ENCODE results near the gene LKAAEAR1. TPM values are rescaled to one million over a fixed set of nuclear protein-coding genes. Genes with fewer than 3 reads are reported as not detected.
A peak's percentile ranks its signal among the peaks of the same experiment; 100 is the strongest.

LKAAEAR1 gene
- total and polyA plus RNA-seq, 2 of the 13 experiments (the other 11 are each of a cell fraction or from before 2014, with no cell fraction given), result not detected

- TF ChIP-seq TFDP2 (CRISPR knock-in tag; IDR thresholded peaks at IDR 0.05) (no peak), SNAPC4 (CRISPR knock-in tag; IDR thresholded peaks at IDR 0.05) (no peak), AGO2 (optimal IDR thresholded peaks at IDR 0.05; ENCODE audit: low read depth, low read length) (peak; percentile 64), NFKB2 (CRISPR knock-in tag; IDR thresholded peaks at IDR 0.05; ENCODE audit: borderline replicate concordance) (0 out of 2 replicates have a peak, but pooled peaks have one; percentile 26), ZNF574 (CRISPR knock-in tag; IDR thresholded peaks at IDR 0.05) (0 out of 2 replicates have a peak, but pooled peaks have one; percentile 15), IRX3 (CRISPR knock-in tag; IDR thresholded peaks at IDR 0.05; ENCODE audit: borderline replicate concordance, low read depth) (no peak), KDM2A (CRISPR knock-in tag; IDR thresholded peaks at IDR 0.05; ENCODE audit: borderline replicate concordance, low read depth) (no peak), PPARG (CRISPR knock-in tag; conservative IDR thresholded peaks at IDR 0.05) (no peak), ZNF614 (CRISPR knock-in tag; IDR thresholded peaks at IDR 0.05; ENCODE audit: borderline replicate concordance) (no peak), ZNF761 (CRISPR knock-in tag; conservative IDR thresholded peaks at IDR 0.05) (no peak), MTERF4 (CRISPR knock-in tag; IDR thresholded peaks at IDR 0.05) (0 out of 2 replicates have a peak, but pooled peaks have one; percentile 27), RNF219 (CRISPR knock-in tag; IDR thresholded peaks at IDR 0.05) (no peak), ZNF446 (CRISPR knock-in tag; IDR thresholded peaks at IDR 0.05) (no peak), ZNF543 (CRISPR knock-in tag; IDR thresholded peaks at IDR 0.05) (no peak), ZBTB38 (CRISPR knock-in tag; IDR thresholded peaks at IDR 0.05) (peak; percentile 25; the same call in 1 of the 2 replicates), SIN3A (IDR thresholded peaks at IDR 0.05; ENCODE audit: borderline replicate concordance, low read depth, low read length) (no peak)
Measured at GRCh38 chr20:64080813-64081623, 3.2 kb downstream of the LKAAEAR1 start (continued).

Measured in HepG2 (cell line).